Vagina (tissue), 2 donors: ENCODE results near the gene SLC12A3. TPM values are rescaled to one million over a fixed set of nuclear protein-coding genes. Genes with fewer than 3 reads are reported as not detected.

Experiments
- DNase-seq, 2 donors: peaks; one replicate each; pipeline ENCODE4 v3.0.0-alpha.2; 2017; ENCODE audit errors: extremely low spot score in 2 of 2
- H3K27ac ChIP-seq: fragments of 200-600 bp; sonication (generic); one replicate; pipeline ENCODE4 v1.5.1; 2019
- H3K27me3 ChIP-seq: fragments of 200-600 bp; sonication (generic); one replicate; pipeline ENCODE4 v1.5.1; 2019
- H3K36me3 ChIP-seq, 2 donors: fragments of 200-600 bp; sonication (generic); one replicate each; pipeline ENCODE4 v1.5.1; 2017 to 2019
- H3K4me1 ChIP-seq: fragments of 200-600 bp; sonication (generic); one replicate; pipeline ENCODE4 v1.5.1; 2019
- H3K4me3 ChIP-seq, 2 donors: fragments of 200-600 bp; sonication (generic); 1 replicate in 1 of 2; 2 replicates in 1 of 2; pipeline ENCODE4 v1.5.1; 2016 to 2019
- H3K9me3 ChIP-seq: fragments of 200-600 bp; sonication (generic); one replicate; pipeline ENCODE4 v1.5.1; 2019
- POLR2A ChIP-seq, 2 donors: fragments of 450-650 bp; IDR thresholded peaks; one replicate each; pipeline ENCODE4 v1.6.1; 2017; ENCODE audit warnings: antibody characterized with exemption in 2 of 2, mild to moderate bottlenecking in 2 of 2, moderate library complexity in 2 of 2
- POLR2AphosphoS5 ChIP-seq, 2 donors: sonication (generic); formaldehyde crosslinking; IDR thresholded peaks; one replicate each; pipeline ENCODE4 v1.9.0; 2017; ENCODE audit warnings: antibody characterized with exemption in 2 of 2, mild to moderate bottlenecking in 2 of 2, low read depth in 1 of 2; ENCODE audit not compliant: insufficient read depth in 1 of 2
- intact Hi-C: fragments of 100-400 bp; cut with DNase I; formaldehyde crosslinking; loops from one replicate; pipeline ENCODE4 v1.15.1; 2023
- total RNA-seq: library from RNA; depleted of rRNA; stranded (reverse); fragments of >200 nt; gene quantifications from one replicate; pipeline ENCODE4 v1.2.3, GENCODE V29; 2016
- TF ChIP-seq, protein P1 (sequence below), 3 experiments: fragments of 450-650 bp in 2 of 3; fragments of 200-600 bp in 1 of 3; sonication (generic) in 1 of 3; IDR thresholded peaks; one replicate each; pipeline ENCODE4 v1.5.1; 2017 to 2019; ENCODE audit warnings: antibody characterized with exemption in 3 of 3, mild to moderate bottlenecking in 2 of 3, moderate library complexity in 2 of 3

SLC12A3 gene
- total RNA-seq, 1 donor from 2014 or later: not detected

- Histone ChIP-seq H3K4me1 (peaks cover 29% of the 10 kb centered on the region), H3K36me3 (peaks cover 0 to 18% of the 10 kb centered on the region in 2 donors), H3K27ac (peak overlapping the region; percentile 53), H3K27me3 (no peaks in the 10 kb centered on the region), H3K4me3 (no peak overlapping the region), H3K9me3 (no peaks in the 10 kb centered on the region)
- intact Hi-C loops: no loop called here
- TF ChIP-seq, protein P1, sequence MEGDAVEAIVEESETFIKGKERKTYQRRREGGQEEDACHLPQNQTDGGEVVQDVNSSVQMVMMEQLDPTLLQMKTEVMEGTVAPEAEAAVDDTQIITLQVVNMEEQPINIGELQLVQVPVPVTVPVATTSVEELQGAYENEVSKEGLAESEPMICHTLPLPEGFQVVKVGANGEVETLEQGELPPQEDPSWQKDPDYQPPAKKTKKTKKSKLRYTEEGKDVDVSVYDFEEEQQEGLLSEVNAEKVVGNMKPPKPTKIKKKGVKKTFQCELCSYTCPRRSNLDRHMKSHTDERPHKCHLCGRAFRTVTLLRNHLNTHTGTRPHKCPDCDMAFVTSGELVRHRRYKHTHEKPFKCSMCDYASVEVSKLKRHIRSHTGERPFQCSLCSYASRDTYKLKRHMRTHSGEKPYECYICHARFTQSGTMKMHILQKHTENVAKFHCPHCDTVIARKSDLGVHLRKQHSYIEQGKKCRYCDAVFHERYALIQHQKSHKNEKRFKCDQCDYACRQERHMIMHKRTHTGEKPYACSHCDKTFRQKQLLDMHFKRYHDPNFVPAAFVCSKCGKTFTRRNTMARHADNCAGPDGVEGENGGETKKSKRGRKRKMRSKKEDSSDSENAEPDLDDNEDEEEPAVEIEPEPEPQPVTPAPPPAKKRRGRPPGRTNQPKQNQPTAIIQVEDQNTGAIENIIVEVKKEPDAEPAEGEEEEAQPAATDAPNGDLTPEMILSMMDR (IDR thresholded peaks at IDR 0.05): no peak
- TF ChIP-seq POLR2A (IDR thresholded peaks at IDR 0.05) (no peak), POLR2AphosphoS5 (IDR thresholded peaks at IDR 0.05; ENCODE audit: insufficient read depth in 1 of 2, low read depth in 1 of 2) (no peak)
- DNase-seq: no peak
These were observed 17.7 kb upstream of the SLC12A3 start for GRCh38 chr16:56847173-56847910.

DNA sequence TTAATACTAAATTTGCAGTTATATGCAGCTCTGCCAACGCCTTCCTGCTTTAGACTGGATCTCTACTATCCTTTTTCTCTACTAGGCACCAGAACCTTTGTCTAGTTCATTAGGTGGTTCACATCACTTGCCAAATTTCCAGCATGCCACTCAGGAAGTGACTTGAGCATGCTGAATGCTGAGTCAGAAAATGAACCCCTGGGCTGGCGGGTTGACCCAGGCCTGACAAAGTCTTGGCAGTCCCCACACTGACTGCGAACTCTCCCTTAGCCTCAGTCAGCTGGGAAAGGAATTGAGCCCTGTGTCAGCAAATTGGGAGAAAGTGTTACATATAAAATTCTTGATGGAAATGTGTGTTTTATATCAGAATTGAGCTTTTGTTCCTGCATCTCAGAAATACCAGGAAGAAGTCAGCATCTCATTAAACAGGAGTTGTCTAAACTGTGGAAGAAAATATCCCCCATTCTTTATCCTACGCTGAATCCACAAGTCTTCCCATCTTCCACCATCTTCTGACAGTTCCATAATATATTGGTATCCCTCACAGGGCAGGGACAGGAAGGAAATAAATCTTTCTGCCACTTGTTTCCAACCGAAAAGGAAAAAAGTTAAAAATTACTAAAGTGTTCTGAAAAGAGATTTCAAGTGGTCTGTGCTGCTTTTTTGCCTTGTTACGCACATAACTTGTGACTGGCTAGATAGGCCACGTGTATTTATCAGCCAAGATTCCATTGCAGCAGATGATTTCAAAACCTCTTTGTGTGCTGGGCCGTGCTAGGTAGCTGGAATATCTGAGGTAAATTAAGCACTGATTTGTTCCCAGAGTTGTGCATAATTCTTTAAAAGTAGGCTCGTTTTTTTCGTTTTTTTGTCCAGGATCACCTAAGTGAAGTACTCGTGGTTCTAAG is 16.7 kb upstream of the SLC12A3 start:
- no peaks in the 10 kb centered on the region for H3K9me3 ChIP-seq
- DNase-seq: no peak
- intact Hi-C loops: no loop called here
- no peak overlapping the region for H3K4me3 ChIP-seq
- no peak for TF ChIP-seq POLR2A (IDR thresholded peaks at IDR 0.05)
- peak in 1 of 2 donors; percentile 9 for TF ChIP-seq POLR2AphosphoS5 (IDR thresholded peaks at IDR 0.05; ENCODE audit: insufficient read depth in 1 of 2, low read depth in 1 of 2)
- H3K36me3 ChIP-seq: peaks cover 0 to 9% of the 10 kb centered on the region in 2 donors
- no peaks in the 10 kb centered on the region for H3K27me3 ChIP-seq
- H3K4me1 ChIP-seq: peaks cover 29% of the 10 kb centered on the region
- peak overlapping the region; percentile 53 for H3K27ac ChIP-seq

DNA sequence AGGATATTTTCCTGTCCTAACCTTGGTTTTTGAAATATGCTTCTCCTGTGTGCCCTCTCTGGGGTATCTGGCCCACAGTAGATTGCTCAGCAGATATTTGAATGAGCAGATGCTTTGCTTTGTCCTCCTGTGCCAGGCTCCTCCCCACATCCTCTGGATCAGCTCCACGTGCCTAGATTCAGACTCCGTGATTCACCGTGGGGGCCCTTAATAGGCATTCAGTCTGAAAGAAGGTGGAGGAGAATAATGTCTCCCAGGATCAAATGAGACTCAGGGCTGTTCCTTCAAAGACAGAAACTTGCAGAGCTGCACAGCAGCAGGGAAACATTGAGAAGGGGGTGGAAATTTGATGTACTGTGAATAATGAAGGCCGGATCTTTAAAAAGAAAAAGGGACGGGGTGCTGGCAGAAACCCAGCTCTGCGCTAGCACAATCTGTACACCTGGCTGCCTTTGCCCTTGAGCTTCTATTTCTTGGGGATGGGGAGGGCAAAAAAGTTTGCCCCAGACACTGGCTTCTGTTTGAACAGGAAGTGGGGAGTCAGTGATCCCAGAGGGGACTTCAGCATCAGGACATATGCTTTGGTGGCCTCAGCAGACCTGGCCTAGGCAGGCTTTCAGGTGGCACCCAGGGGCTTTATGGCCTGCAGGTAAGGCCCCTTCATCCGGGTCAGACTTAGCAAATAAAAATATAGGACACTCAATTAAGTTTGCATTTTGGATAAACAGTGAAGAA is 15.9 kb upstream of the SLC12A3 start:
- intact Hi-C loops: no loop called here
- peaks cover 29% of the 10 kb centered on the region for H3K4me1 ChIP-seq
- TF ChIP-seq POLR2AphosphoS5 (IDR thresholded peaks at IDR 0.05; ENCODE audit: insufficient read depth in 1 of 2, low read depth in 1 of 2): no peak
- TF ChIP-seq, protein P1 (IDR thresholded peaks at IDR 0.05): no peak
- TF ChIP-seq POLR2A (IDR thresholded peaks at IDR 0.05): no peak
- no peak overlapping the region for H3K4me3 ChIP-seq
- H3K27ac ChIP-seq: peak overlapping the region; percentile 53
- no peaks in the 10 kb centered on the region for H3K27me3 ChIP-seq
- peaks cover 0 to under 1% of the 10 kb centered on the region in 2 donors for H3K36me3 ChIP-seq
- no peak for DNase-seq
- no peaks in the 10 kb centered on the region for H3K9me3 ChIP-seq

GRCh38 chr16:56849690-56850680 is 15.0 kb upstream of the SLC12A3 start:
- intact Hi-C loops: no loop called here
- TF ChIP-seq POLR2A (IDR thresholded peaks at IDR 0.05) (no peak), POLR2AphosphoS5 (IDR thresholded peaks at IDR 0.05; ENCODE audit: insufficient read depth in 1 of 2, low read depth in 1 of 2) (no peak)
- TF ChIP-seq, protein P1 (IDR thresholded peaks at IDR 0.05): no peak
- Histone ChIP-seq H3K4me3 (no peak overlapping the region), H3K27me3 (no peaks in the 10 kb centered on the region), H3K36me3 (no peaks in the 10 kb centered on the region), H3K4me1 (peaks cover 29% of the 10 kb centered on the region), H3K27ac (peak overlapping the region; percentile 53), H3K9me3 (no peaks in the 10 kb centered on the region)
- no peak for DNase-seq
